ENCODE data around the gene KRT40.

Gene KRT40

DNA sequence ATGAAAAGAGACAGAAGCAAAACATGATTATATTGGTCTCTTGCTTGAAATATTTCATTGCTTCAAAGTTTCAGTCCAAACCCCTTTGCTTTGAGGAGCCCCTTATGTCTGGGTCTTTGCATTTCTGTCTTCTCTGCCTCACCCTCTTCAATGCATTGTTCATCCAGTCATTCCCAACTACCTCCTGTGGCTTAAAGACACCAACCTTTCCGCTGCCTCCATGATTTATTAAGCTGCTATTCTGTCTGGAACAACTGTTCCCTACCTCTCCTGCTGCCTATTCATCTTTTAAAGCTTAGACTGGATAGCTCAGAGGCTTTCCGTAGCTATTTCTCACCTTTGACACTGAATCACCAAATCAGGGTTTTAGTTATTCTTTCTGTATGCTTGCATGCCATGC is 13.2 kb upstream of the KRT40 start:
- no peak for DNase-seq (ENCODE audit: low read depth, low spot score)

DNA sequence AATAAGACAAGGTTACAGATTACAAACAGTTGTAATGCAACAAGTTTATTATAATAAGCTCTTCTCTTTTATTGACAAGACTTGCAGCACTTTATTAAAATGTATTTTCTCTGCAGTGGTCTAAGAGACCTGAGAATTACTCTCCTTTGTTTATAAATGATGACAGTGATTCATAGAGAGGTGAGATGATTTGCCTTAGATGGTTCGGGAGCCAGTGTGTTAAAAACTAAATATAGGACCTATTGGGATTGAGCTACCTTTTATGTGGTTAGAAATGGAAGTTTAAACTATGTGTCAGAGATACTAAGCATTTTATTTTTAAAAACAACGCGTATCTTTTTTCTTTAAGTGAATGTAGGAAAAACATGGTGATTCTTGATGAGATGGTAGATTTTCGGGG is 12.7 kb upstream of the KRT40 start:
- DNase-seq (ENCODE audit: low read depth, low spot score) = no peak

DNA sequence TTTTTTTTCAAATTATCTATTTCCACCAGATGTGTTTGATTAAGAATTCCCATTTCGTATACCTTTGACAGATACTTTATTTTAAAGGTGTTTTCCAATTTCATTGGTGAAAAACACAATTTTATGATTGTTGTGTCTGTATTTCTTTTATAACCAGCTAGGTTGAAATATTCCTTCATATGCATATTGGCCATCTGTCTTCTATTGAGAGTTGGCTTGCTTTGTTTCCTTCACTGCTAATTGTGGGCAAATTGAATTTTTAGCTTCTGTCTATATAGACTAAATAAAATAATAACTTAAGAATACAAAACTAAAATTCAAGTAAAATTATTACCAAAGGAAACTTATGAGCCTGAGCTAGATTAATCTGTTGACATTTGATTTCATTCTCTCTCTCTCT is 11.0 kb upstream of the KRT40 start:
- DNase-seq (ENCODE audit: low read depth, low spot score) = no peak

DNA sequence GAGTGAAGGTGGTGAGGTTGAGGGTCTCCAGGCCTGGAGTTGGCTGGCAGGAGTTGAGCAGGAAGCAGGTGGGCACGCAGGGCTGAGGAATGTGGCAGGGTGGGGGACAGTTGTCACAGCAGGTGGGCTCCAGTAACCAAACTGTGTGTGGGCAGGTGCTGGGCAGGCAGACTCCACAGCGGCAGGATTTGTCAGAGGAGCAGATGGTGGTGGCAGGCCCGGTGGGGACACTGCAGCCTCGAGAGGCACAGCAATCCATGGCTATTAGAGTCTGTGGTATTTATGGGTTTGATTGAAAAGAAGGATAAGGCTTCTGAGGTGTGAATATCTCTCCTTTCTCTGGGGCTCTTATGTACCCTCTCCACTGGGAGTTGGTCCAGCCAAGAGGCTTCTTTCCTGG is 9.7 kb upstream of the KRT40 start, which contains the start of gene KRTAP3-3:
KRTAP3-3 (minus strand) TSS at position 326 of the 400 bp plus-strand sequence; CDS start at position 259, 67 bp downstream.
- no peak for DNase-seq (ENCODE audit: low read depth, low spot score)

DNA sequence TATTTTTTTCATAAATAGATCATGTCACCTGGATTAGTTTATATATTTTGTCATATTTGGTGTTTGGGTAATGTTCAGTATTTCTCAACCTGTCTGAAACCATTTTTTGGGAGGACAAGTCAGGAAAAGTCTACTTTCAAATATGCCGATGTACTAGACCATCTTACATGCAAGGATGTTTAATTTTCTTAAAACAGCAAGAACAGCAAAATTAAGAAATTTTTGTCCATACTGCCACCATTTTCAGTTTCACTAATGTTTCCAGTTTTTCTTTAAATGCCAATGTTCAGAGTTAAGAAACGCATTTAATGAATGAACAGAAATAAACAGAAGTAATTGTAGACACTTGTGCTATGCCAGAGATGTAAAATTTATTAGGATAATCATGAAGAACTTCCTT is 9.0 kb upstream of the KRT40 start:
- no peak for DNase-seq (ENCODE audit: low read depth, low spot score)

DNA sequence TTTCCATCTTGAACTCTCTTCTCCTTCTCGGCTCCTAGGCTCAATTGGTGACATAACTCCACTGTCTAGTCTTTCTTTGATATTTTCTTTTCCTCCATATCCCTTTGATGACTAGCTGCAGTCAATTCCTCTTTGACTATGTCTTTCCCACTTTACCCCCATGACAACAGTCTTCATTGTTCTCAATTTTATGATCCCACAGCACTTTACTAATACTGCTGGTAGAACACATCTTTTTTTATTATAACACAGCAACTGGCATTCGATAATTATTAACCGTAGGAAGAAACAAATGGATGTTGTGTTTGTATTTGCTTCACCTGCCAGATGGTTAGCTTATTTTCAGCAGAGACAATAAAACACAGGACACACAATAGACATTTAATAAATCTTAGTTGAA is 8.5 kb upstream of the KRT40 start:
- DNase-seq (ENCODE audit: low read depth, low spot score) = no peak

DNA sequence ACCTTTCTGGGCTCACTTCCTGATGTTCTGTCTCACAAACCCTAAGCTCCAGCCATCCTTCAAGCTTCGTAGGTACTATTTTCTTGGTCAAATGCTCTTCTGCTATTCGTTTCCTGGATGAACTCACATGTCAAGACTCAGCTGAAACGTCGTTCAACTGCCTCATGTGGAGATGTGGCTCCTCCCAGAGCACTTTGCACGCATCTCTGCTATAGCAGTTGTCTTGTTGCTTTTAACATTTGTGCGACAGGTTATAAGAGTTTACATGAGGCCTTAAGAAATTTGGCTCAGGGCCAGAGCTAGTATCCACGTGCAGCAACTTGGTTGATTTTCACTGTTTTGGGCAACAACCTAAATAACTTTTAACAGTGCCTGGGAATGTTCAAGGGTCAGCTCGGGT is 2.8 kb upstream of the KRT40 start:
- no peak for DNase-seq (ENCODE audit: low read depth, low spot score)

DNA sequence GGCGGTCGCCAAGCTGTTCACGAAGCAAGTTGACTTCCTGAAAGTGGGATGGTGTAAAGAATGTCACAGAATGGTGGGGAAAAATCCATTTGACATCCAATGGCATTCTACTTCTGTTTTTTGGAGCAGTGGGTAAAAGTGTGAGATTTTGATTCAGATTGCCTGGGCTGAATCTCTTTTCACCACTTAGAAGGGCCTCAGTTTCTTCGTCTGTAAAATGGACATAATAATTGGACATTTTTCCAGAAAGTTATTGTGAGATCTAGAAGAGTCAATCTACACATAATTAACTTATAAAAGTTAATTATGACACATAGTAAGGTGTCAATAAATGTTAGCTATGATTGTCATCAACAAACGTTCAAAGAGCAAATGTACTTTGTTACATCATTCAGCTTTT is 3.0 kb downstream of the KRT40 start:
- no peak for DNase-seq (ENCODE audit: low read depth, low spot score)

DNA sequence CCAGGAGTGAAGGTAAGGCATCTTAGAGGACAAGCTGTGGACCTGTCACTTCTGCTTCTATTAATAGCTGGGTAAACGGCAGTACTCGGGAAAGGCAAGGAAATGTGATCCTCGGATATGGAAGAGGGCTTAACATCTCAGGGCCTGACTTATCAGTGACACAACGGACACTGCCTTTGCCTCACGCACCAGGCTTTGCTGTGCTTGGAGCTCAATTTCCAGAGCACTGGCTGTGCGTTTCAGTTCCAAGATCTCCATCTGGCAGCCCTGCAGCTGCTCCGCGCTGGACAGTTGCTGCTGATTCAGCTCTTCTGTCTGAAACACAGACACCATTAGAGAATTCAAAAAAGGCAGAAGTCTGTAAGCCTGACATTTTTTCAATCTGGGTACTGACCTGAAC is 3.5 kb downstream of the KRT40 start:
- no peak for DNase-seq (ENCODE audit: low read depth, low spot score)

DNA sequence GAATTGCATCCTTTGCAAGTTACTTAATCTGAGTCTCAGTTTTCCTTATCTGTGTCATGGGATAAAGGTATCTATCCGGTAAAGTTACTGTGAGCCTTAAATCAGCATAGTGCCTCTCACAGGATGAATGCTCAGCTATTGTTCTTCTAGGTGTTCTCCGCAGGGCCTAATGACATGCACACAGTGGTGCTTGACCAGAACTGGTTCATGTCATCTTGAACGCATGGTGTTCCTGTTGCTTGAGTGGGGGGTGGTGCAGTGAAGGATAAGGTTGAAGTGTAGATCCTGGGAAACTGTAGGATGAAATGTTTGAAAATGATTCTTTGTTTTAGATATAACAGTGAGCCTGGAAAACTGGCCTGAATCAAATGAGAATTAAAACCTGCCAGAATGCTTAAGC is 4.0 kb downstream of the KRT40 start:
- DNase-seq (ENCODE audit: low read depth, low spot score) = no peak

DNA sequence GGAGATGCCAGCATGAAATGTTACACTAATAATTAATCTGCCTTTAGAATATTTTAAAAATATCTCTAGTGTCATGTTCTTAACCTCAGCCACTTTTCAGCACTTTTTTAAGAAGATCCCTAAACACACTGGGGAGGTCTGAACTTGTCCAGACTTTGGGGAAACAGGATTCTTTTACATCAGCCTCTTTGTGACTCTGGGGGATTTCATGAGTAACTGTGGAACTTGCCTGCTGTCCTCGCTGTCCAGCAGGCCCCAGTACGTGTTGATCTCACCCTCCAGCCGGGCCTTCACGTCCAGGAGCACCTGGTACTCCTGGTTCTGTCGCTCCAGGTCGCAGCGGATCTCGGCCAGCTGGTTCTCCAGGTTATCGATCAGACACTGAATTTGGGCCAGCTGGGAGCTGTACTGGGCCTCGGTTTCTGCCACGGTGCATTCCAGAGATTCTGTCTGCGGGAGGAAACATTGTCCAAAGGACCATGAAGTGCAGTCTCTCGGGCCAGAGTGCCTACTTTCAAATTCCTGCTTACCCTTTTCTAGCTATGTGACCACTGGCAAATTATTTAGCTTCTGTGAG is 5.5 kb downstream of the KRT40 start:
- no peak for DNase-seq (ENCODE audit: low read depth, low spot score)

DNA sequence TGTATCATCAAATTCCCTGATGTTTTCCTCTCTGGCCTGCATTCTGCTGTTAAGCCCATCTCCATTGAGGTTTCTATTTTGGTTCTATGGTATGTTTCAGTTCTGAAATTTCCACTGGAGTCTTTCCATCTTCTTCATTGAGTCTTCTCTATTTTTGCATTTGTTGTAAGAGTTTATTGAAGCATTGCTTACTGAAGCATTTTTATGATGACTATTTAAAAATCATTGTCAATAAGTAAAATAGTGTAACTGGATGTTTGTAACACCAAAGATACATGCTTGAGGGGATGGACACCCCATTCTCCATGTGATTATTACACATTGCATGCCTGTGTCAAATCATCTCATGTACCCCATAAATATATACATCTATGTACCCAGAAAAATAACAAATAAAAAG is 8.6 kb downstream of the KRT40 start:
- DNase-seq (ENCODE audit: low read depth, low spot score) = no peak

DNA sequence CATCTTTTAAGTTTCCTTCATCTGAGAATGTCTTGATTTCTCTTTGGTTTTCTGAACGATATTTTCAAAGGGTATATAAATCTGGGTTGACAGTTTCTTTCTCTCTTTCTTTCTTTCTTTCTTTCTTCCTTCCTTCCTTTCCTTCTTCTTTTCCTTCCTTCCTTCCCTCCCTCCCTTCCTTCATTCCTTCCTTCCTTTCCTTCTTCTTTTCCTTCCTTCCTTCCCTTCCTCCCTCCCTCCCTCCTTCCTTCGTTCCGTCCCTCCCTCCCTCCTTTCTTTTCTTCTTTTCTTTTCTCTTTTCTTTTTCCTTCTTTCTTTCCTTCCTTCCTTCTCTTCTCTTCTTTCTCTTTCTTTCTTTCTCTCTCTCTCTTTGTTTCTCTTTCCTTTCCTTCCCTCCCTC is 9.8 kb downstream of the KRT40 start:
- no peak for DNase-seq (ENCODE audit: low read depth, low spot score)

DNA sequence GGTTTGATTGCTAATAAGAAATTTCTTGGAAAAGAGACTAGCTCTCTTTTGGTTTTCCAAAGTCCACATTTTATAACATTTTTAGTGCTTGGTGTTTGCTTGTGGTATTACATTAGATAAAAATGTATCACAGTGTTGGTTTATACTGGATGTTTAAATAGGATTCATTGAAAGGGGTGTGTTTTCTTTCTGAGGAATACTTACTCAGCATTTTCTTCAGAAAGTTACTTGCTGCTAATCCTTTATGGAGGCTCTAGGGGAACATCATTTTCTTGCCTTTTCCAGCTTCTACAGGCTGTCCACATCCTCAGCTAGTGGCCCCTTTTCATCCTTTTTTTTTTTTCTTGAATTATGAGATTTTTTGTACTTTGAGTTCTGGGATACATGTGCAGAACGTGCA is 16.5 kb downstream of the KRT40 start:
- no peak for DNase-seq (ENCODE audit: low read depth, low spot score)

DNA sequence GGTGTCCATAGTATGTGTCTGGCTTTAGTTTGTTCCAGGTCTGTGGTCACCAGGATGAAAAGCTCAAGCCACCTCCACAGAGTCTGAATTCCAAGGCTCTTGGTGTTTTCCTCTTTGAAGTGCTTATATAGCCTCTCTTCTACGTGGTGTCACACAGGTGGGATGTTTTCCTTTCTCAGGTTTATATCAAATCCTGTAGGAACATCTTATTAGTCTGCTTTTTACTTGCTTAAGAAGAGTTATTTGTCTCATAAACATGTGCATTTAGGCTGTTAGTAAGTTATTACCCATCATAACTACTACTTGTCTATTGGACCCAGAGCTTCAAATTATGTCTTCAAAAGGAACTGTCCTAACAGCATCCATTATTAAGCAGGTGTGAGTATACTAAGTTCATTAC is 17.3 kb downstream of the KRT40 start, which contains the start of gene KRT39:
KRT39 (minus strand) TSS at position 101 of the 400 bp plus-strand sequence; CDS start at position 9, 92 bp downstream.
- DNase-seq (ENCODE audit: low read depth, low spot score) = no peak

DNA sequence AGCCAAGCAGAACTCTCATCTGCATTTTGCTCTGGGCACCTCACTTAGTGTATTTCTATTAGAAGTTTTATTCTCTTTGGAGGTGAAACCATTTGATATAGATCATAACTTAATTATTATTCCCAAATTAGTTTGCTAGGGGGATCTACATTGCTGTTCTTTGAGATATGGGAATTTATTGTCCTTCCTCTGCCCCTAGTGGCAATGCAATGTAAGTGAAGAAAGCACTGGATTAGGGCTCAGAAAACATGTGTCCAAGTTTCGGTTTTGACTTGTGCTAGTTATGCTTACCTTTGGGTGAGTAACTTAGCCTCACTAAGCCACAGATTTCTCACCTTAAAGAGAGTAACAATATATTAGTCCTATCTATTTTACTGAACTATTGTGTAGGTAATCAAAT is 20.3 kb downstream of the KRT40 start:
- DNase-seq (ENCODE audit: low read depth, low spot score) = no peak

DNA sequence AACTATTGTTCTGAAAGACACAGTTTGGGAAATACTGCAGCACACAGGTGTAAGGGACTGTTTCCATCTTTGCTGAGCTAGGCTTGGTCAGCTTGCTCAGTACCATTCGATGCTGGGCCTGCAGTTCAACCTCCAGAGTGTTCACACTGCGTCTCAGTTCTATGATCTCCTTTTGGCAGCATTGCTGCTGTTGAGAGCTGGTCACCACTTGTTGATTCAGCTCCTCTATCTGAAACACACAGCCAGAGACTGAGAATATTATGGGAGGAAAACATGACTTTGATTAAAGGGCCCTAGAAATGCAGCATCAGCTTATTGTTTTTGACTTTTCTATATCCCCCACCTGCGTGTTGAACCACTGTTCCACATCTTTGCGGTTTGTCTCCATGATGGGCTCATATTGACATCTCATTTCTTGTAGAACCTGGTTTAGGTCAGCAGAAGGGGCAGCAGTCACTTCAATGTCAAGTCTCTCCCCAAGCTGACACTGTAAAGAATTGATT is 22.0 kb downstream of the KRT40 start:
- no peak for DNase-seq (ENCODE audit: low read depth, low spot score)

DNA sequence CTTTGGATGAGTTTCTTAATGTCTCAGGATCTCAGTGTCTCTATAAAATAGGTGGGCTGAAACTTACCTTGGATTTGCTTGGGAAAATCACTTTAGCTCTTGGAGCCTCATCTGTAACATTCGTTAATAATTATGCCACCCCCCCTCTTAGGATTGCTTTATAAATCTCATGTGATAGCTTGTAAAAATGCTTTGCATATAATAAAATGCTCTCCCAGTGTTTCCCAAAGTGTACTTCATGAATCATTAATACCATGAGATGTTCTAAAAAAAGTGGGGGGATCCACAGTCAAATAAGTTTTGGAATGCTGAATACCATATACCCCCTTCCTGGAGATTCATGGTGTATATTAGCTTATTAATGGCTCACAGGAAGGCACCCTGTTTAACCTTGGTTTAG is 22.5 kb downstream of the KRT40 start:
- no peak for DNase-seq (ENCODE audit: low read depth, low spot score)

DNA sequence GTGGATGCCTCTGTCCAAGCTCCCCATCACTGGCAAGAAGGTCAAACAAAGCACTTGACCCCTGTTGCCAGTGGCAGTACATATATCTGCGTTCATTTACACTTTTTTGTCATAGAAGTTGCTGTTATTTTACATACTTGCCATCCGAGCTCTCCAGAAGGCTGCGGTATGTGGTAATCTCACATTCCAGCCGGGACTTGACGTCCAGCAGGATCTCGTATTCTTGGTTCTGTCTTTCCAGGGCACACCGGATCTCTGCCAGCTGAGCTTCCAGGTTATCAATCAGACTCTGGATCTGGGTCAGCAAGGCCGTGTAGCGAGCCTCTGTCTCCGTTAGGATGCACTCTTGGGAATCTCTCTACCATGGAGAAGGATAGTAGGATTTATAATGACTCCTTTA is 24.0 kb downstream of the KRT40 start:
- DNase-seq (ENCODE audit: low read depth, low spot score) = no peak

DNA sequence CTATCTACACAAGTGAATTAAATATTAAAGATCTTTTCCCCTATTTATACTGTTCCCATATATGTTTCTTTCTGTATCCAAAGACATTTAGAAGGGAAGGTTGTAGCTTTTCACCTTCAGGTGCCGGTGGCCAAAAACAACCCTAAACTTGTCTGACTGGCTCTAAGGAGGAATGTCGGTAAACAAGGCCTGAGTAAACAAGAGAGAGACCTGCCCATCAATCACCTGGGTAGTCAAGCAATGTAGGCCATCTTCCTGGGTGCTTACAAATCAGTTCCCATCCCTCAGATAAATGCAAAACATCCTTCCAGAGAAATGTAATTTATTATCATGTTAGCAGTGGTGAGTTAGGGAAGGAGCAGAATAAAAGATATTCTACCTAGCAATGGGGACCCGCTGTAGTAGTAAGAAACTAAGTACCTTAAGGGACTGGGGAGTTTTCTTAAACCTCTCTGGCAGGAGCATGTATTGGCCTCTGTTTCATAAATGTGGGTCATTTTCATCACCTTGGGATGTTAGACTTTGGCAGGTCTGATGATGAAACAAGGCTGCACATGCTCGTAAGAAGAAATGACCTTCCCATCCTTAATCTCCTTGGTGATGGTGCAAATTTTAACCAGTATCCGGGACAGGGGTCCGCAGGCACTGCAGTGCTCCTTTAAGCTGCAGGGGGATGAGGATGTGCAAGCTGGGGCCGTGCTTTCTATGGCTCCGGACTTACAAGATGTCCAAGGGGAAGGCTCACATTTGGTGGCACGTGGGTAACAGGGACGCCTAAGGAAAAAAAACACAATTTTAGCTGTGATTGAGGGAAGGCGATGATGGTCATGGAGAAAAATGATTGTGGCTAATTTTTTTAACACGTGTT is 25.8 kb downstream of the KRT40 start:
- DNase-seq (ENCODE audit: low read depth, low spot score) = no peak

DNA sequence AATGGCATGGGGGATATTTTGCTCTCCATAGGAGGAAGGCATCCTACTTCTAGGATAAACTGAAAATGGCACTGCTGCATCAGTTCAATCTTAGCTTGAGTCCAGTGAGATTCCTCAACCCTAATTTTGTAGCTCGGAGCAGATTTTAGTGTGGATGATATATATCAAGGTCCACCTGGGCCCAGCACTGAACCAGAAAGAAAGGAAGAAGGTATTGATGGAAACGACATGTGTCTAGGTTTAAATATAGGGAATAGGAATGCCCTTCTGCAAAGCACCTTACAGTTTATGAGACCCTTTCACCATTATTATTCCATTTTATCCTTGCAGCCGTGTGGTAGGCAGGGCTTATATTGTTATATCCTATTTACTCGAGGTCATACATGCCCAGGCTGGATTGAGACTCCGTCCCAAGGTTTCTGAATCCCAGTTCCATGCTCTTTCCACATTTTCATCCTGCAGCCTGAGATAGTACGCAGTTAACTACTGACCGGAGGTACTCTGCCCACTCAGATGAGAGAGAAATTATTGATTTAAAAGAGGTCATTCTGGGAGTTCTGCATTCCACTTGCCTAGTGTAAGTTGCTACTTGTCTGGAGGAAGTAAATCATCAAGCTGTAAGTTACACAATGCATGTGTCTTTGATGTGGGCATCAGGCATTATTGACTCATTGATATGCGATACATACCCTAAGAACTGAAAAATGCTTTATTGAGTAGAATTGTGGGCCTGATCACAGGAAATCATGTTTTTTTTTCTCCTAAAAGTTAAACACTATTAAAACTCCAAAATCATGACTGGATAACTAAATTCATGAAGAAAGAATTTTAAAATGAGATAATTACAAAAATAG is 27.5 kb downstream of the KRT40 start:
- no peak for DNase-seq (ENCODE audit: low read depth, low spot score)

DNA sequence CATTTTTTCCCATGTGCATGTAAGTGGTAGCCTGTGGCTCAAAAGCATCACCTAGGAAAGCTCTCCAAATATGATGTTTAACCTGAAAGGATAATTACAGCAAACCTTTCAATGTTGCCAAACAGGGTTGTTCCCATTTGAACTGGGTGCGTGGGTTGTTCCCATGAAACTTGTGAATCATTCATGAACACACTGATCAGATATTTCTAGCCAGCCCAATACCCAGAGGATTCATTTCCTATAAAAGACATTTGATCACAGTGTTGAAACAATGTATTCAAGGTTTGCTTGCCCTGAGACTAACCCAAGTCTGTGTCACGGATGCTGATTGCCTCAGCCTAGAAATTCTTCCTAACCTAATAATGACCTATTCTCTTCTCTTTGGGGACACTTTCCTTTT is 30.2 kb downstream of the KRT40 start:
- no peak for DNase-seq (ENCODE audit: low read depth, low spot score)
